ENCODE results near the gene METAP1D. TPM values are rescaled to one million over a fixed set of nuclear protein-coding genes. Genes with fewer than 3 reads are reported as not detected.

Gene METAP1D
- total RNA-seq, 1 experiment from 2014 or later: 5.2 TPM

GRCh38 chr2:171952748-171953147 lies 47.0 kb upstream of the METAP1D start:
- no peak overlapping the region for H3K23ac ChIP-seq (ENCODE audit: insufficient read length, low read depth, low read length)
- no peaks in the 10 kb centered on the region for H3K23me2 ChIP-seq (ENCODE audit: insufficient read length, low read depth, low read length, poor library complexity, severe bottlenecking)
- no peaks in the 10 kb centered on the region for H3K4me1 Mint-ChIP-seq
- no peak overlapping the region for H3K14ac ChIP-seq (ENCODE audit: insufficient read depth, low read length)
- no peaks in the 10 kb centered on the region for H4K20me1 ChIP-seq (ENCODE audit: control insufficient read depth, insufficient read depth, insufficient read length)
- H3K27ac ChIP-seq (ENCODE audit: insufficient read length, low read depth, low read length): no peak overlapping the region
- H3K4me3 Mint-ChIP-seq: no peak overlapping the region
- H3K4me1 ChIP-seq (ENCODE audit: insufficient read depth, low read length): no peaks in the 10 kb centered on the region
- no peak overlapping the region for H3T11ph ChIP-seq (ENCODE audit: low read length)
- no peak overlapping the region for H3K9ac ChIP-seq (ENCODE audit: extremely low read depth, insufficient read length, low read length)
- DNase-seq: no peak
- H2BK20ac ChIP-seq (ENCODE audit: low read depth, low read length, poor library complexity, severe bottlenecking): no peak overlapping the region
- no peak overlapping the region for H3K56ac ChIP-seq (ENCODE audit: insufficient read length, low read depth, low read length)
- H2BK12ac ChIP-seq (ENCODE audit: insufficient read length, low read depth, low read length): no peak overlapping the region
- H3K4ac ChIP-seq (ENCODE audit: low read depth, low read length): no peak overlapping the region
- H3K27me3 Mint-ChIP-seq (ENCODE audit: low read depth): no peaks in the 10 kb centered on the region
- no peak overlapping the region for H4K91ac ChIP-seq (ENCODE audit: insufficient read length, low read depth, low read length)
- no peaks in the 10 kb centered on the region for H3K79me2 ChIP-seq (ENCODE audit: insufficient read depth, low read length)
- H3K4me2 ChIP-seq (ENCODE audit: insufficient read depth, insufficient read length, low read length): no peak overlapping the region
- H4K5ac ChIP-seq (ENCODE audit: insufficient read length, low read depth, low read length): no peak overlapping the region
- H2BK5ac ChIP-seq (ENCODE audit: insufficient read length, low read length): no peak overlapping the region
- H4K8ac ChIP-seq (replicated peaks; ENCODE audit: insufficient read length, low read depth, low read length): no peak overlapping the region
- no peaks in the 10 kb centered on the region for H3K9me3 Mint-ChIP-seq
- WGBS (ENCODE audit: extremely low coverage, insufficient read length, low lambda C conversion rate): no CpG with 5 or more reads among the region's 3 CpGs
- no peak overlapping the region for H3K27ac Mint-ChIP-seq
- H2AK5ac ChIP-seq (ENCODE audit: insufficient read length, low read length): no peak overlapping the region
- H2AFZ ChIP-seq (ENCODE audit: low read length): no peak overlapping the region
- H2BK120ac ChIP-seq (ENCODE audit: low read depth, low read length, poor library complexity, severe bottlenecking): no peak overlapping the region
- no peaks in the 10 kb centered on the region for H3K27me3 ChIP-seq (ENCODE audit: insufficient read depth, low read length)
- peaks cover 2 to 26% (median 12%) of the 10 kb centered on the region in 3 experiments; a peak in 5 of 7 replicates for H3K36me3 Mint-ChIP-seq (ENCODE audit: insufficient read depth in 1 of 3, low read depth in 3 of 3)
- no peak overlapping the region for H2BK15ac ChIP-seq (ENCODE audit: low read depth, low read length)
- no peaks in the 10 kb centered on the region for H3K9me3 ChIP-seq (ENCODE audit: control insufficient read depth, low read depth, low read length)
- no peaks in the 10 kb centered on the region for H3K79me1 ChIP-seq (ENCODE audit: insufficient read depth, low read depth, low read length, poor library complexity, severe bottlenecking)
- no peak overlapping the region for H3K18ac ChIP-seq (ENCODE audit: insufficient read length, low read depth, low read length)
- no peak for TF ChIP-seq CTCF (conservative IDR thresholded peaks at IDR 0.05)
